NB4 (cell line): ENCODE measurements around the gene EPHA10.

Experiments used
- POLR2A ChIP-seq: IDR thresholded peaks from 2 replicates; pipeline ENCODE4 v1.6.1; 2011; ENCODE audit warnings: mild to moderate bottlenecking; ENCODE audit not compliant: insufficient read length; ENCODE audit errors: extremely low read depth
- TF ChIP-seq, protein P1 (sequence below): IDR thresholded peaks from 2 replicates; pipeline ENCODE4 v1.6.1; 2011; ENCODE audit warnings: low read depth, low read length
- TF ChIP-seq, protein P2 (sequence below): IDR thresholded peaks from one replicate; pipeline ENCODE4 v1.5.1; 2012; ENCODE audit warnings: low read depth, low read length

DNA sequence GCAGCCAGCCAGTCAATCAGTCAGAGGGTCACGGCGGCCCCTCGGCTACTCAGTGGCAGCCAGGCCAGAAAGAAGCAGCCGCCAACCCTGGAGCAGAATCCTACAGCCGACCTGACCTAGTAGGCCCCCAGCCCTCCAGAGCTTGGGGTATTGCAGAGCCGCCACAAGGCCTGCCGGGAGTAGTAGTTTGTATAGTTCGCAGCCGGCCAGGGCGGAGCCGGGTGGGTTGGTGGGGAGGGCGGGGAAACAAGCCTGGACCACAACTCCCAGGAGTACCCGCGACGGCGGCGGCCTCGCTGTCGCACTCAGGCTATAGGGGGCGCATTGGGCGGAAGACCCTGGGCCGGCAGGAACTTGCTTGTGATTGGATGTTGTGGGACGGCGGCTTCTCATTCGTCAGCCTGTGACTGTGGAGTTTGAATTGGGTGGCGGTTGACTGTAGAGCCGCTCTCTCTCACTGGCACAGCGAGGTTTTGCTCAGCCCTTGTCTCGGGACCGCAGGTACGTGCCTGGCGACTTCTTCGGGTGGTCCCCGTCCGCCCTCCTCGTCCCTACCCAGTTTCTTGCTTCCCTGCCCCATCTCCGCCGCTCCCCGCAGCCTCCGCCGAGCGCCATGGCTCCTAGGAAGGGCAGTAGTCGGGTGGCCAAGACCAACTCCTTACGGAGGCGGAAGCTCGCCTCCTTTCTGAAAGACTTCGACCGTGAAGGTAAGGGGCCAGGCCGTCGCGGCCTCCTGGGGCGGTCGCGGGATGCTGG is 72.7 kb downstream of the EPHA10 start, which contains the start of gene CDCA8:
- TF ChIP-seq, protein P1, sequence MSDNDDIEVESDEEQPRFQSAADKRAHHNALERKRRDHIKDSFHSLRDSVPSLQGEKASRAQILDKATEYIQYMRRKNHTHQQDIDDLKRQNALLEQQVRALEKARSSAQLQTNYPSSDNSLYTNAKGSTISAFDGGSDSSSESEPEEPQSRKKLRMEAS, result peak; percentile 66
- TF ChIP-seq POLR2A, result peak; percentile 68
- TF ChIP-seq, protein P2, sequence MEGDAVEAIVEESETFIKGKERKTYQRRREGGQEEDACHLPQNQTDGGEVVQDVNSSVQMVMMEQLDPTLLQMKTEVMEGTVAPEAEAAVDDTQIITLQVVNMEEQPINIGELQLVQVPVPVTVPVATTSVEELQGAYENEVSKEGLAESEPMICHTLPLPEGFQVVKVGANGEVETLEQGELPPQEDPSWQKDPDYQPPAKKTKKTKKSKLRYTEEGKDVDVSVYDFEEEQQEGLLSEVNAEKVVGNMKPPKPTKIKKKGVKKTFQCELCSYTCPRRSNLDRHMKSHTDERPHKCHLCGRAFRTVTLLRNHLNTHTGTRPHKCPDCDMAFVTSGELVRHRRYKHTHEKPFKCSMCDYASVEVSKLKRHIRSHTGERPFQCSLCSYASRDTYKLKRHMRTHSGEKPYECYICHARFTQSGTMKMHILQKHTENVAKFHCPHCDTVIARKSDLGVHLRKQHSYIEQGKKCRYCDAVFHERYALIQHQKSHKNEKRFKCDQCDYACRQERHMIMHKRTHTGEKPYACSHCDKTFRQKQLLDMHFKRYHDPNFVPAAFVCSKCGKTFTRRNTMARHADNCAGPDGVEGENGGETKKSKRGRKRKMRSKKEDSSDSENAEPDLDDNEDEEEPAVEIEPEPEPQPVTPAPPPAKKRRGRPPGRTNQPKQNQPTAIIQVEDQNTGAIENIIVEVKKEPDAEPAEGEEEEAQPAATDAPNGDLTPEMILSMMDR, result peak; percentile 40
